GM12891 (cell line): ENCODE data around the gene HYAL3.

Experiments used
- DNase-seq: peaks from one replicate; pipeline ENCODE4 v3.0.0; 2011; ENCODE audit warnings: low spot score; ENCODE audit not compliant: insufficient read length
- FAIRE-seq: peaks from 2 replicates; lab custom pipeline; 2011; peaks lifted over from hg19 to GRCh38; lab: Jason Lieb, UNC
- PAX5 ChIP-seq: IDR thresholded peaks from 2 replicates; pipeline ENCODE4 v1.6.1; 2011; ENCODE audit warnings: low read length, moderate library complexity, mild to moderate bottlenecking; ENCODE audit not compliant: insufficient read depth, severe bottlenecking
- POLR2A ChIP-seq: IDR thresholded peaks from 2 replicates; pipeline ENCODE4 v1.6.1; 2011; ENCODE audit warnings: low read depth, low read length, control low read depth
- POLR2AphosphoS5 ChIP-seq: IDR thresholded peaks from 2 replicates; pipeline ENCODE4 v1.6.1; 2011; ENCODE audit warnings: low read depth, low read length, control low read depth
- POU2F2 ChIP-seq: IDR thresholded peaks from 2 replicates; pipeline ENCODE4 v1.6.1; 2011; ENCODE audit warnings: low read depth, mild to moderate bottlenecking, control low read depth, low read length, moderate library complexity
- SPI1 ChIP-seq: IDR thresholded peaks from 2 replicates; pipeline ENCODE4 v1.6.1; 2011; ENCODE audit warnings: low read depth, low read length, control low read depth
- TAF1 ChIP-seq: IDR thresholded peaks from 2 replicates; pipeline ENCODE4 v1.6.1; 2011; ENCODE audit warnings: low read depth, low read length, control low read depth

HYAL3 gene

DNA sequence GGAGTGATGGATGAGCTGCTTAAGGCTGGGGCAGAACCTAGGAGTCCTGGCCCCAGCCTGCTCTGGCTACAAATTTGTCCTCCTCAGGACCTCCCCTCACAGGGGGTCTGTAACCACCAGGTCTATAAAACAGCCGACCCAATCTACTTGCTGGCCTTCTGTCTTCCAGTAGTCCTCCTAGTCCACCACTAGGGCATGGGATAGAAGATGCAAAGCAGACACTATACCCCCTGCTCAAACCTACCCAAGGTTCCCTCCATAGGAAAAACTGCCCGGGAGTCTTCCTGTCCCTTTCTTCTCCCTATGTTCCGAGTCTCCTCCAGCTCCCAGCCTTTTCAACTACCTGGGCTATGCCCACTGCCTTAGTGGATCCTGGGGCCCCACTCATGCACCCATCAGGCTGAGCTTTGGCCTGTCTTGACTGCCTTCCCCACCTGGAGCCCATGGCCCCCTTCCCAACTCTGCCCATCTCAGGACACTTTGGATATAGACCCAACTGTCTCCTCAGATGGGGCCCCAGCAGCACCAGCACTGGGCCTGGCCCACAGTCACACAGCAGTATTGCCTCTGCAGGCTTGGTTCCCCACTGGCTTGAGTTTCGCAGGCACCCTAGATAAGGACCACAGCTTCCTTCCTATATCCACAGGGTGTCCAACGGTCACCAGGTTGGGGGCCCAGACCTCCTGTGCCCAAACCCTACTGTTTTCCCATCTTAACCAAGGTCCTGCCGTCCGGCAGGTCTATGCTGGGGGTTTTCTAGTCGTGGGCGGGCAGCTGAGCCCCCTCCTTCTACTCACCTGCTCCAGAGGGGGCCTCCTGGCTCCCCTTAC lies 1.1 kb downstream of the HYAL3 start:
- no peak for DNase-seq
- FAIRE-seq = peak; percentile 16
- TF ChIP-seq POLR2AphosphoS5 (no peak), SPI1 (no peak), POLR2A (no peak), TAF1 (no peak), PAX5 (no peak), POU2F2 (no peak)

GRCh38 chr3:50297384-50297775 lies 1.8 kb downstream of the HYAL3 start:
- FAIRE-seq (no peak), DNase-seq (no peak)
- TF ChIP-seq POU2F2 = no peak
- TF ChIP-seq SPI1 = no peak
- no peak for TF ChIP-seq POLR2A
- TF ChIP-seq POLR2AphosphoS5 = no peak
- TF ChIP-seq PAX5 = no peak
- TF ChIP-seq TAF1 = no peak

DNA sequence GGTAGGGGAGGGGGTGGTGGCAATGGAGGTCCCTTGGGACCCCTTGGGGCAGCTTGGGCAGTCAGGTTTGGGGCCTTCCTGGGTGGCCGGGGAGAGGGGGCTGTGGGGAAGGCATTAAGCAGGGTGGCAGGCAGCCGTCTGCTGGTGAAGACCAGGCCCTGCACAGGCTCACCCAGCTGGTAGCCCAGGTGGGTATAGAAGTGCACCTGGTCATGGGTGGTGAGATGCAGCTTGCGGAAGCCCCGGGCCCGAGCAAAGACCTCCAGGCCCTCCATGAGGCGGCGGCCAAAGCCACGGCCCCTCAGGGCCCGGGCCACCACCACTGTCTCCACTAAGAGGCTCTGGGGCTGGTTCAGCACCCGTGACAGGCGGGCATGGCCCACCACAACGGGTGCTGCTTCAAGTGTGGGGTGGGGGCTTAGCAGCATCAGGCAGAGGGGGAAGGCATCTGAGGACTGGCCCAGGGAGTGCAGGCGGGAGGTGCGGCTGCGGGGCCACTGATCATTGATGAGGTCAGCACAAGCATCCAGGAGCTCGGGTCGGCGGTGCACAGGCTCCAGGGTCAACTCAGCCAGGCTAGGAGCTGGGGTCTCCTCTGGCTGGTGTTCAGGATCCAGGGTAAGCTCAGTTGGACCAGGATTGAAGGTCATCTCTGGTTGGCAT lies 2.4 kb downstream of the HYAL3 start:
- FAIRE-seq = no peak
- TF ChIP-seq POU2F2 (no peak), TAF1 (no peak), POLR2AphosphoS5 (no peak), SPI1 (no peak), PAX5 (no peak)
- DNase-seq = no peak

GRCh38 chr3:50295553-50296431 lies 3.4 kb downstream of the HYAL3 start:
- TF ChIP-seq SPI1 = no peak
- TF ChIP-seq POLR2AphosphoS5 = no peak
- TF ChIP-seq POU2F2 = no peak
- no peak for TF ChIP-seq POLR2A
- TF ChIP-seq TAF1 = no peak
- TF ChIP-seq PAX5 = no peak
- FAIRE-seq (no peak), DNase-seq (no peak)

- DNase-seq (no peak), FAIRE-seq (no peak)
- no peak for TF ChIP-seq POLR2AphosphoS5
- no peak for TF ChIP-seq TAF1
- TF ChIP-seq SPI1 = no peak
- TF ChIP-seq POLR2A = no peak
- TF ChIP-seq PAX5 = no peak
- TF ChIP-seq POU2F2 = no peak
These were observed 4.5 kb downstream of the HYAL3 start for GRCh38 chr3:50294492-50295403.

DNA sequence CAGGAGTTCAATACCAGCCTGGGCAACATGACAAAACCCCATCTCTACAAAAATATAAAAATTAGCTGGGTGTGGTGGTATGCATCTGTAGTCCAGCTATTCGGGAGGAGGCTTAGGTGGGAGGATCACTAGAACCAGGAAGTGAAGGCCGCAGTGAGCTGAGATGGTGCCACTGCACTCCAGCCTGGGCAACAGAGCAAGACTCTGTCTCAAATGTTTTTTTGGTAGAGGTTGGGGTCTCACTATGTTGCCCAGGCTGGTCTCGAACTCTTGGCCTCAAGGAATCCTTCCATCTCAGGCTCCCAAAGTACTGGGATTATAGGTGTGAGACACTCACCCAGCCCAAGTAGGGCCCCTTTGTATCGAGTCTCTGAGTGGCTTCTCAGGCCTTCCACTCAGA lies 5.1 kb downstream of the HYAL3 start:
- no peak for FAIRE-seq
- DNase-seq = no peak
- TF ChIP-seq TAF1 (no peak), POLR2A (no peak), SPI1 (no peak), POU2F2 (no peak), PAX5 (no peak), POLR2AphosphoS5 (no peak)

GRCh38 chr3:50293079-50293801 lies 6.0 kb downstream of the HYAL3 start:
- FAIRE-seq (no peak), DNase-seq (no peak)
- TF ChIP-seq SPI1 (no peak), TAF1 (no peak), POU2F2 (no peak), PAX5 (no peak), POLR2AphosphoS5 (no peak), POLR2A (no peak)
